Suprapubic skin (tissue), 3 donors: ENCODE data around the gene C11orf58.

Experiments used
- EP300 ChIP-seq: sonication (generic); formaldehyde crosslinking; IDR thresholded peaks from one replicate; pipeline ENCODE4 v1.6.1; 2017; ENCODE audit warnings: antibody characterized with exemption
- TF ChIP-seq, protein P1 (sequence below), 2 donors: fragments of 200-600 bp in 1 of 2; fragments of 450-650 bp in 1 of 2; sonication (generic) in 1 of 2; IDR thresholded peaks; one replicate each; pipeline ENCODE4 v1.5.1; 2016 to 2019; ENCODE audit warnings: antibody characterized with exemption in 2 of 2, mild to moderate bottlenecking in 1 of 2, moderate library complexity in 1 of 2

DNA sequence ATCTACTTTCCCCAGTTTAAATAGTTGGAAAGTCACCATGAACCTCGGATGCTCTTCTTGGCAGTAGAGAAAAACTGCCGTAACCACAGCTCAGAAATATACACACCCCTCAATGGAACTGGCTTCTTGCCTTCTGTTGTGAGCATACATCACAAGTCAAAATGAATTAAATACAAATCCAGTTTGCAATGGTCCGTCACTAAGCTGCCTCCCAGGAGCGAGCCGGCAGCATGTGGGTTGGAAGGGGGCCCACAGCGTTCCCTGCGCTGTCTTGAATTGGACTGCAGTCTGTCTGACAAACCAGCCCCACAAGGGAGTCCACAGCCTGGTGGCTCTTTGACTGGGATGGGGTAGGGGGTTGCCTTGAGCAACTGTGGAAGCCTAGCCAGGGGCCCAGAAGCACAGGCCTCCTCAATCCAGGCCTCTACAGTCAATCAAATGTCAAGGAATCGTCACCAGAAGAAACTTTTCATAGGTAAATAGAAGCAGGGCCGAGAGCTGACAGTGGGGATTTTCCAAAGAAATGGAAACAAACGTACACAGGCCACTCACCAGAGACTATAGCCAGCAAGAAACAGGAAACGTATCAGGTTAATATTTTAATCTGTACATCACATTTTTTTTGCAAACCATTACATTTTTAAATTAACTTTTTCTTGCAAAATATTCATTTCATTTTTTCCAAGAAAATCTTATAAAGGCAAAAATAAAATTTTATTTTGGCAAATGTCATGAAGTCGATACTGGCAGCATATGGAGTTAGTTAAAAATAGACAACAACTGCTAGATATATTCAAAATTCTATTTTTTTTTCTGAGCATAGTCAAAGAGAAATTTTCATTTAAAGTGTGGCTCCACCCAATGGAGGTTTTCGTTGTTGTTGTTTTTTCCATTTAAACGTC lies 38.5 kb downstream of the C11orf58 start:
- TF ChIP-seq EP300 = no peak
- TF ChIP-seq, protein P1, sequence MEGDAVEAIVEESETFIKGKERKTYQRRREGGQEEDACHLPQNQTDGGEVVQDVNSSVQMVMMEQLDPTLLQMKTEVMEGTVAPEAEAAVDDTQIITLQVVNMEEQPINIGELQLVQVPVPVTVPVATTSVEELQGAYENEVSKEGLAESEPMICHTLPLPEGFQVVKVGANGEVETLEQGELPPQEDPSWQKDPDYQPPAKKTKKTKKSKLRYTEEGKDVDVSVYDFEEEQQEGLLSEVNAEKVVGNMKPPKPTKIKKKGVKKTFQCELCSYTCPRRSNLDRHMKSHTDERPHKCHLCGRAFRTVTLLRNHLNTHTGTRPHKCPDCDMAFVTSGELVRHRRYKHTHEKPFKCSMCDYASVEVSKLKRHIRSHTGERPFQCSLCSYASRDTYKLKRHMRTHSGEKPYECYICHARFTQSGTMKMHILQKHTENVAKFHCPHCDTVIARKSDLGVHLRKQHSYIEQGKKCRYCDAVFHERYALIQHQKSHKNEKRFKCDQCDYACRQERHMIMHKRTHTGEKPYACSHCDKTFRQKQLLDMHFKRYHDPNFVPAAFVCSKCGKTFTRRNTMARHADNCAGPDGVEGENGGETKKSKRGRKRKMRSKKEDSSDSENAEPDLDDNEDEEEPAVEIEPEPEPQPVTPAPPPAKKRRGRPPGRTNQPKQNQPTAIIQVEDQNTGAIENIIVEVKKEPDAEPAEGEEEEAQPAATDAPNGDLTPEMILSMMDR (IDR thresholded peaks at IDR 0.05) = no peak
